ENCODE results near the gene ADGRV1. TPM values are rescaled to one million over a fixed set of nuclear protein-coding genes. Genes with fewer than 3 reads are reported as not detected.

The ADGRV1 gene
- total and polyA plus RNA-seq, 9 of the 15 experiments (the other 6 are each of a cell fraction or from before 2014, with no cell fraction given) = 21.7 to 156 (median 58.2) TPM

GRCh38 chr5:90529939-90530677, 28.5 kb upstream of the ADGRV1 start (continued):
- no peak for TF ChIP-seq SRSF9 (IDR thresholded peaks at IDR 0.05; ENCODE audit: borderline replicate concordance, low read depth, low read length)
- no peak for TF ChIP-seq ARID4B (CRISPR knock-in tag; IDR thresholded peaks at IDR 0.05)
- TF ChIP-seq HMBOX1 (IDR thresholded peaks at IDR 0.05) = peak; percentile 48; the same call in 1 of the 2 replicates
- no peak for TF ChIP-seq POLR3G (IDR thresholded peaks at IDR 0.05; ENCODE audit: extremely low read depth, insufficient read length, insufficient replicate concordance)
- TF ChIP-seq ZNF644 (tag; IDR thresholded peaks at IDR 0.05; ENCODE audit: low read depth) = 0 out of 2 replicates have a peak, but pooled peaks have one; percentile 21
- no peak for TF ChIP-seq ZC3H11A (IDR thresholded peaks at IDR 0.05; ENCODE audit: low read depth, low read length)
- peak; percentile 35 for TF ChIP-seq EP300 (IDR thresholded peaks at IDR 0.05; ENCODE audit: low read length)
- TF ChIP-seq RFX5 (IDR thresholded peaks at IDR 0.05; ENCODE audit: low read depth, low read length) = no peak
- TF ChIP-seq ZBTB43 (CRISPR knock-in tag; IDR thresholded peaks at IDR 0.05) = no peak

Data from K562 (cell line).